RKO (cell line): ENCODE data around the gene TMEM184B.

Experiments
- DNase-seq: peaks from one replicate; pipeline ENCODE4 v3.0.0-alpha.2; 2016; ENCODE audit warnings: low spot score

Gene TMEM184B

GRCh38 chr22:38308791-38309498 lies 36.1 kb upstream of the TMEM184B start:
- no peak for DNase-seq

- no peak for DNase-seq
These were observed 33.0 kb upstream of the TMEM184B start for GRCh38 chr22:38305471-38306448.

GRCh38 chr22:38304526-38304925 lies 31.7 kb upstream of the TMEM184B start:
- DNase-seq = no peak

GRCh38 chr22:38303974-38304373 lies 31.2 kb upstream of the TMEM184B start:
- no peak for DNase-seq

DNA sequence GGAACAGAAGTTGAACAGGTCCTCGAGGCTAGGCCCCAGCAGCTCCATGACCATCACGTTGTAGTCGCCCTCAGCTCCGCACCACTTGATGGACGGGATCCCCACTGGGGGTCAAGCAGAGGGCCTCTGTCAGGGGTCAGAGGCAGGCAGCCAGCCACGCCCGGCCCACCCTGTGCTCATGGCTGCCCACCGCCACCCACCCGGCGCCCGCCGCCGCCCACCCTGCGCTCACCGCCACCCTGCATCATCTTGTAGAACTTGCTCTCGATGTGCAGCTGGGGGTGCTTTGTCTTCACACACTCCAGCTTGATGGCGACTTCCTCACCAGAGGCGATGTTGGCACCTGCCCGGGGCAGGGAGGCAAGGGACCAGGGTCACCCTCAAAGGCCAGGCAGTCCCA lies 30.1 kb upstream of the TMEM184B start:
- DNase-seq = no peak

DNA sequence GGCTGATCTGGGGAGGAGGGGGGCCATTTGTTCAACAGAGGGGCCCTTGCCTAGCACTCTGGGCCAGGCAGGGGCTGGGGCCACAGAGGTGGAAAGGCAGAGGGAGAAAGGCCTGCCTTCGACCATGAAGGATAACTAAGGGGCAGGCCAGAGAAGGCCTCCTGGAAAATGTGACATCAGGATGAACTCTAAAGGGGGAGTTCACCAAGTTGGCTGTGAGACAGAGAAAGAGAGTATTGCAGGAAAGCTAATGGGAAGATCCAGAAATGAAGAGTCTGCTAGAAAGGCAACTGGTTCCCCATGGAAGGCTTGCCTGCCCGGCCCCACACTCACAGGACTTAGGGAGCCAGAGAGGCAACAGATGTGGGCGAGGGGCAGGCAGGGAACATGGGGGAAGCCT lies 28.1 kb upstream of the TMEM184B start:
- no peak for DNase-seq

DNA sequence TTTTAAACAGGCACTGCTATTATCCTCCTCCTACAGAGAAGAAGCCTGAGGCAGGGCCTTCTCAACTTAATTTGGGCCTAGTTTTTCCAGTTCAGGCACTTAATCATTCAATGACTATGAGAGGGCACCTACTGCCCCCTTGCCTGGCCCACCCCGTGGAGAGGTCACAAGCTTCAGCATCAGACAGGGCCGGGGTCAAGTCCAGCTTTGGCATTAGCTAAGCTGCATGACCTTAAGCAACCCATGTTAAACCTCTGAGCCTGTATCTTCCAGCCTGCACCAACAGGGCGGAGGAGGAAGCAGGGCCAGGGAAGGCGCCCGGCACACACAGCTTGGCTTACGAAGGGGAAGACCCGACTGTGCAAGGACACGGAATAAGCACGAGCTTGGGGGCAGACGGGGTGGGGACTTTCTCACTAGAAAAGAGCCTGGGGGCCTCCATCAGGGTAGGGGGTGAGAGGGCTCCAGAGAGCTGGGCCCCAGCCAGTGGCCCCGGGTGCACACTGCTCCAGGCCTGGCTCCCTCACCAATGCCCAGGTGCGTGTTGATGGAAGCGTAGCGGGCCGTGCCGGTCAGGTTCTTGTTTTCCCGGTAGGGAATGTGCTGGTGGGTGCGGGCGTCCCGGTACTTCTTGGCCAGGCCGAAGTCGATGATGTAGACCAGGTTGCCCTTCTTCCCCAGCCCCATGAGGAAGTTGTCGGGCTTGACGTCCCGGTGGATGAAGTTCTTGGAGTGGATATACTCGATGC lies 27.6 kb upstream of the TMEM184B start:
- no peak for DNase-seq

GRCh38 chr22:38299770-38300102 lies 26.9 kb upstream of the TMEM184B start:
- no peak for DNase-seq

DNA sequence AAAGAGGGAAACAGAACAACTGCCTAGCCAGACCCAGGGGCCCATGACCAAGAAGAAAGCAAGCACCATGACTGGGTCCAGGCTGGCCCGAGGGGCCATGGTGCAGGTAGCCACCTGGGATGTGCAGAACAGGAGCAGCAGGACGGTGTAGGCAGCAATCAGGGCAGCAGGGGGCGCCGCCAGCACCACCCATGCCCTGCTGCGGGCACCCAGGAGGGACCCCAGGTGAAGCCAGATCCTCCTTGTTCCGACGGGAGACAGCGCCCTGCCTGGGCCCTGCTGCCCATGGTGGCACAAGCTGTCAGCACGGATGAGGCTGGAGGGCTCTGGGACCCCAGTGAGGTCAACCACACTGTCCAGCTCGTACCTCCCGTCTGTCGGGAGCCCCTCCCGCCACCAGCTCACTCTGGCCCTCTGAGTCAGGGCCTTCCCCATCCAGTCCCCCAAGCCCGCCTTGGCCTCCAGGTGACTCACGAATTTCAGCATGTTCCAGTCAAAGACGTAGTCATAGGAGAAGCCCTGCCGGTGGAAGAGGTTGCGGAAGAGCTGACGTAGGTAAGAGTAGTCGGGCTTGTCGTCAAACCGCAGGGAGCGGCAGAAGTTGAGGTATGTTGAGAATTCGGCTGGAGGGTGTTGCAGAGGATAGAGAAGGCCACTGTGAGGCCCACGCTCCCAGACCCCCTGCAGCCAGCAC lies 25.6 kb upstream of the TMEM184B start:
- DNase-seq = peak; percentile 66

- no peak for DNase-seq
These were observed 23.6 kb upstream of the TMEM184B start for GRCh38 chr22:38296372-38296771.

DNA sequence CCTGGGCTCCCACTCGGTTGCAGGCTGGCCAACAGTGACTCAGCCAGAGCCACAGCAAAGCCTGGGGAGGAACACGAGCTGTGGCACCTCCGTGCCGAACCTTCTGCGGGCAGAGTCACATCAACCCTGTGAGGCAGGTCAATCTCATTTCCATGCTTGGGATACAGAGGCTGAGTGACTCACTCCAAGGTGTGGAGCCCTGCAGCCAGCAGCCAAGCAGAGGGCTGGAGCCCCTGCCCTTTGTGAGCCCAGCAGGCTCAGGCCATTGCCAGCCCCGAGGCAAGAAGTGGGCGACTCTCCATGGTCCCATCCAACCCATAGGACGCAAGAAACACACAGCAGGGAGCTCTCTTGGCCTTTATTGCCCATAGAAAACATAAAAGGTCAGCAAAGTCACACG lies 23.1 kb upstream of the TMEM184B start:
- DNase-seq = no peak

- DNase-seq = no peak
These were observed 22.5 kb upstream of the TMEM184B start for GRCh38 chr22:38295339-38295738.

GRCh38 chr22:38294193-38294592 lies 21.4 kb upstream of the TMEM184B start:
- no peak for DNase-seq

DNA sequence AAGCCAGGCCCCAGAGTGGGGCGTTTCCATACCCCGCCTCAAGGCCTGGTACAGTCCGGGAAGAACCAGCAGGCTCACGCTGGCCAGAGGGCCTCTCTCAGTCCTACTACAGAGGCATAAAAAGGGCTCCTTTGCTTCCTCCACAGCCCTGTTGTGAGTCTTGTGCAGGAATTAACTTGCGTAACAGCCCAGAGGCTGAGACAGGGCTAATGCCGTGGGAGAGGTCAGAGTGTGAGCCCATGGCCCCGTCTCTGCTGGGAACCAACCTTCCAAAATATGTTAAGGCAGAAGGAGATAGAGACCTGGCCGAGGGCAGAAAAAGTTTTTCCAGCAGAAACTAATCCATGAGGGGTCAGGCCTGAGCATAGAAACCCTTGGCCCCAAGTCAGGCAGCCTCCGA lies 19.9 kb upstream of the TMEM184B start:
- no peak for DNase-seq

DNA sequence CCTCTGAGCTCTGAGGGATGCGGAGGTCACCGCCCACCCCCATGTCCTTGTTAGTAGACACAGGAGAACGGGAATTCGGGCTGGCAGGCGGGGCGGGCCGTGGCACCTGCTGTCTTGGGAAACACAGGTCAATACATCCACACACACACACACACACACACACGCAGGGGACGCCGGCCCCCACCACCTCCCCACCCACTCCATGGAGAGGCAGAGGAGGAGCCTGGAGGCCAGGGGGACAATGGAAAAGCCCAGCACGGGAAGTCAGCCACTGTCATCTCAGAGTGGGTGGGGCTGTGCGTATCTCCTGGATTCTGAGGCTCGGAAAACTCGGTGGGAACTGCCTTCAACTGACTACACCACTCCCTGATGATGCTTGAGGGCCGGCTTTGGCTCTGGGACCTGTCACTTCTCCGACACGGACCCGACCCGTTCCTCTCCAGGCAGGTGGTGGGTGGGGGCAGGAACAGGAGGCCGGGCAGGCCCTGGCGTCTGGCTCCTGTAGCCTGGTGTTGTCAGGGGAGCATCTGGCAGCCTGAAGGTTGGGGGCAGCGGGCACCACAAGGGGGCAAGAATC lies 18.5 kb upstream of the TMEM184B start:
- no peak for DNase-seq

DNA sequence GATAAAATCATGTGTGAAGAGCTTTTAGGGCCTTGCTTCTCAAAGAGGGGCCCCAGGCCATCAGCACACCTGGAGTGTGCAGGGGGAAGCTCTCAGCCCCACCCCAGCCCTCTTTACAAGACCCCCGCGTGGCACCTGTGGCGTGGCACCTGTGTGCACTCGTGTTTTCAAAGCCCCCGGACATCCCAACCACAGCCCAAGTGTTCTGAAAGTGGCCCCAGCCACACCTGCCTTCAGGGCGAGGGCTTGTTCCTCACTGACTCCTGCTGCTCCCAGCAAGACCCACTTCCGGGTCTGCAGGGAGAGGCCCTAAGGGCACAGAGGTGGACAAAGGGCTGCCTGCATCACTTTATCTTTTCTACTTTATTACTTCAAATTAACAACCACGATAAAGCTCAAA lies 17.5 kb upstream of the TMEM184B start:
- DNase-seq = no peak

GRCh38 chr22:38289583-38290082 lies 16.8 kb upstream of the TMEM184B start:
- no peak for DNase-seq

- DNase-seq = no peak
These were observed 14.3 kb upstream of the TMEM184B start for GRCh38 chr22:38286915-38287669.

GRCh38 chr22:38285018-38285417 lies 12.2 kb upstream of the TMEM184B start:
- no peak for DNase-seq

- no peak for DNase-seq
These were observed 11.2 kb upstream of the TMEM184B start for GRCh38 chr22:38284042-38284402.

- no peak for DNase-seq
These were observed 9.6 kb upstream of the TMEM184B start for GRCh38 chr22:38282397-38282796.
